HEK293 (cell line): ENCODE measurements around the gene HDDC2.
A peak's percentile ranks its signal among the peaks of the same experiment; 100 is the strongest.

Experiments
- GLIS2 ChIP-seq: fragments of 450-650 bp; formaldehyde crosslinking; IDR thresholded peaks from 2 replicates; pipeline ENCODE4 v1.5.1; 2016; ENCODE audit warnings: missing biosample characterization, missing genetic modification characterization
- HOXA7 ChIP-seq: sonication (generic); formaldehyde crosslinking; IDR thresholded peaks from 2 replicates; pipeline ENCODE4 v1.8.1; 2022; ENCODE audit warnings: missing genetic modification reagents, borderline replicate concordance
- HOXD13 ChIP-seq: sonication (generic); formaldehyde crosslinking; IDR thresholded peaks from 2 replicates; pipeline ENCODE4 v1.8.0; 2022; ENCODE audit warnings: missing genetic modification reagents, borderline replicate concordance
- IKZF3 ChIP-seq: fragments of 450-650 bp; IDR thresholded peaks from 2 replicates; pipeline ENCODE4 v1.5.0; 2018; ENCODE audit warnings: missing biosample characterization, mild to moderate bottlenecking, missing genetic modification characterization, moderate library complexity
- KLF8 ChIP-seq: fragments of 450-650 bp; formaldehyde crosslinking; IDR thresholded peaks from 2 replicates; pipeline ENCODE4 v1.5.1; 2016; ENCODE audit warnings: missing biosample characterization, missing genetic modification characterization
- SALL2 ChIP-seq: fragments of 450-650 bp; formaldehyde crosslinking; IDR thresholded peaks from 2 replicates; pipeline ENCODE4 v1.5.0; 2017; ENCODE audit warnings: missing biosample characterization, mild to moderate bottlenecking, missing genetic modification characterization, borderline replicate concordance
- YY2 ChIP-seq: fragments of 450-650 bp; formaldehyde crosslinking; IDR thresholded peaks from 2 replicates; pipeline ENCODE4 v1.5.1; 2016; ENCODE audit warnings: missing biosample characterization, missing genetic modification characterization
- ZBTB17 ChIP-seq: fragments of 450-650 bp; formaldehyde crosslinking; IDR thresholded peaks from 2 replicates; pipeline ENCODE4 v1.5.1; 2016; ENCODE audit warnings: missing biosample characterization, missing genetic modification characterization
- ZIC2 ChIP-seq: fragments of 450-650 bp; formaldehyde crosslinking; IDR thresholded peaks from 2 replicates; pipeline ENCODE4 v1.5.1; 2016; ENCODE audit warnings: missing biosample characterization, missing genetic modification characterization
- ZNF10 ChIP-seq: fragments of 450-650 bp; formaldehyde crosslinking; IDR thresholded peaks from 2 replicates; pipeline ENCODE4 v1.5.1; 2017; ENCODE audit warnings: missing biosample characterization, missing genetic modification characterization
- ZNF112 ChIP-seq: fragments of 450-650 bp; formaldehyde crosslinking; IDR thresholded peaks from 2 replicates; pipeline ENCODE4 v1.5.0; 2017; ENCODE audit warnings: missing biosample characterization, missing genetic modification characterization
- ZNF114 ChIP-seq: fragments of 450-650 bp; formaldehyde crosslinking; IDR thresholded peaks from 2 replicates; pipeline ENCODE4 v1.5.0; 2017; ENCODE audit warnings: missing biosample characterization, missing genetic modification characterization
- ZNF140 ChIP-seq: fragments of 450-650 bp; formaldehyde crosslinking; IDR thresholded peaks from 2 replicates; pipeline ENCODE4 v1.5.1; 2016; ENCODE audit warnings: missing biosample characterization, missing genetic modification characterization
- ZNF146 ChIP-seq: fragments of 450-650 bp; formaldehyde crosslinking; IDR thresholded peaks from 2 replicates; pipeline ENCODE4 v1.5.1; 2016; ENCODE audit warnings: missing biosample characterization, missing genetic modification characterization
- ZNF155 ChIP-seq: fragments of 450-650 bp; formaldehyde crosslinking; IDR thresholded peaks from 2 replicates; pipeline ENCODE4 v1.5.1; 2016; ENCODE audit warnings: missing biosample characterization, missing genetic modification characterization
- ZNF175 ChIP-seq: fragments of 450-650 bp; formaldehyde crosslinking; IDR thresholded peaks from 2 replicates; pipeline ENCODE4 v1.5.1; 2016; ENCODE audit warnings: missing biosample characterization, missing genetic modification characterization
- ZNF239 ChIP-seq: fragments of 450-650 bp; formaldehyde crosslinking; IDR thresholded peaks from 2 replicates; pipeline ENCODE4 v1.5.1; 2016; ENCODE audit warnings: missing biosample characterization, missing genetic modification characterization
- ZNF266 ChIP-seq: fragments of 450-650 bp; formaldehyde crosslinking; IDR thresholded peaks from 2 replicates; pipeline ENCODE4 v1.5.1; 2016; ENCODE audit warnings: missing biosample characterization, missing genetic modification characterization, low read depth
- ZNF274 ChIP-seq, 2 experiments: fragments of 200-500 bp in 1 of 2; fragments of 450-650 bp in 1 of 2; sonication (Bioruptor generic) in 1 of 2; formaldehyde crosslinking in 1 of 2; IDR thresholded peaks; 2 replicates each; pipeline versions ENCODE4 v1.5.1 to v1.6.1; 2014 to 2016; ENCODE audit warnings: borderline replicate concordance in 1 of 2, inconsistent platforms in 1 of 2, low read length in 1 of 2, missing biosample characterization in 1 of 2, missing genetic modification characterization in 1 of 2
- ZNF426 ChIP-seq: fragments of 450-650 bp; formaldehyde crosslinking; IDR thresholded peaks from 2 replicates; pipeline ENCODE4 v1.5.1; 2017; ENCODE audit warnings: missing biosample characterization, missing genetic modification characterization, mild to moderate bottlenecking, inconsistent platforms, moderate library complexity
- ZNF529 ChIP-seq: fragments of 450-650 bp; formaldehyde crosslinking; IDR thresholded peaks from 2 replicates; pipeline ENCODE4 v1.5.1; 2017; ENCODE audit warnings: missing genetic modification characterization, missing biosample characterization; ENCODE audit not compliant: insufficient replicate concordance
- ZNF549 ChIP-seq: fragments of 450-650 bp; IDR thresholded peaks from 2 replicates; pipeline ENCODE4 v1.5.1; 2018; ENCODE audit warnings: missing biosample characterization, missing genetic modification characterization, mild to moderate bottlenecking, inconsistent platforms, moderate library complexity
- ZNF561 ChIP-seq: fragments of 450-650 bp; IDR thresholded peaks from 2 replicates; pipeline ENCODE4 v1.5.1; 2018; ENCODE audit warnings: missing biosample characterization, missing genetic modification characterization, borderline replicate concordance
- ZNF571 ChIP-seq: fragments of 450-650 bp; formaldehyde crosslinking; IDR thresholded peaks from 2 replicates; pipeline ENCODE4 v1.5.0; 2017; ENCODE audit warnings: missing biosample characterization, missing genetic modification characterization
- ZNF621 ChIP-seq: fragments of 450-650 bp; formaldehyde crosslinking; IDR thresholded peaks from 2 replicates; pipeline ENCODE4 v1.5.1; 2017; ENCODE audit warnings: missing biosample characterization, missing genetic modification characterization
- ZNF658 ChIP-seq: fragments of 450-650 bp; formaldehyde crosslinking; IDR thresholded peaks from 2 replicates; pipeline ENCODE4; 2016; ENCODE audit warnings: missing biosample characterization, missing genetic modification characterization
- ZNF701 ChIP-seq: fragments of 450-650 bp; formaldehyde crosslinking; IDR thresholded peaks from 2 replicates; pipeline ENCODE4 v1.5.1; 2016; ENCODE audit warnings: missing biosample characterization, missing genetic modification characterization
- TF ChIP-seq, protein P1 (sequence below): fragments of 450-650 bp; formaldehyde crosslinking; IDR thresholded peaks from 2 replicates; pipeline ENCODE4 v1.5.1; 2016; ENCODE audit warnings: missing biosample characterization, missing genetic modification characterization
- TF ChIP-seq, protein P2 (sequence below): fragments of 450-650 bp; formaldehyde crosslinking; IDR thresholded peaks from 2 replicates; pipeline ENCODE4 v1.5.1; 2016; ENCODE audit warnings: missing biosample characterization, missing genetic modification characterization
- TF ChIP-seq, protein P3 (sequence below): fragments of 450-650 bp; formaldehyde crosslinking; IDR thresholded peaks from 2 replicates; pipeline ENCODE4 v1.5.1; 2017; ENCODE audit warnings: missing biosample characterization, missing genetic modification characterization
- TF ChIP-seq, protein P4 (sequence below): fragments of 450-650 bp; formaldehyde crosslinking; IDR thresholded peaks from 2 replicates; pipeline ENCODE4 v1.5.1; 2016; ENCODE audit warnings: missing biosample characterization, missing genetic modification characterization
- TF ChIP-seq, protein P5 (sequence below): fragments of 450-650 bp; formaldehyde crosslinking; IDR thresholded peaks from 2 replicates; pipeline ENCODE4 v1.5.1; 2017; ENCODE audit warnings: missing biosample characterization, missing genetic modification characterization

Gene HDDC2

DNA sequence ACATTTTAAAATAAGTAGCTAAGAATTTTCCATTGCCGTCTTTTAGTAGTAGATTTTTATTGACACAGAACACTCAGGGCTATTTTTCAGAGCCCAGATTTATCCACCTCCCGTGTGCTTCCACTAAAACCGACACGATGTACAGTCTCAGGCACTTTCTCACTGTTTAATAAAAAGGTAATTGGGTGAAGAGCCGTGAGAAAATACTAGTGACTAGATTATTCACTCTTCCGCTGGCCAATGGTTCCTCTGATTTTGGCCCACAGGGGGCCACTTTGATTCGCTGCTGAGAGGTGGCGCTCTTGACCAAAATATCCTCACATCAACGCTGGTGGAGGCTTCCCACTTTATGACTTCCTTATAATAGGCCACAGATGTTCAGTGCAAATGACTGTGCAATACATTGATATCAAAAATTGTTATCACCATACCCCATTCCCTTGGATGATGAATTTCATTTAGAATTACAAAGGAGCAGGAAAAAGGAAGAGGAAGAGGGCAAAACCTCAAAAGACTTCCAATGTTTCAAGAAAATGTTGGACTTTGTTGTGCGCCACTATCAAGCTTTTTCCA, 12.3 kb upstream of the HDDC2 start (continued):
- TF ChIP-seq ZNF146 (tag by site-specific recombination): 0 out of 2 replicates have a peak, but pooled peaks have one; percentile 15
- no peak for TF ChIP-seq ZNF426 (tag by site-specific recombination)
- TF ChIP-seq, protein P1, sequence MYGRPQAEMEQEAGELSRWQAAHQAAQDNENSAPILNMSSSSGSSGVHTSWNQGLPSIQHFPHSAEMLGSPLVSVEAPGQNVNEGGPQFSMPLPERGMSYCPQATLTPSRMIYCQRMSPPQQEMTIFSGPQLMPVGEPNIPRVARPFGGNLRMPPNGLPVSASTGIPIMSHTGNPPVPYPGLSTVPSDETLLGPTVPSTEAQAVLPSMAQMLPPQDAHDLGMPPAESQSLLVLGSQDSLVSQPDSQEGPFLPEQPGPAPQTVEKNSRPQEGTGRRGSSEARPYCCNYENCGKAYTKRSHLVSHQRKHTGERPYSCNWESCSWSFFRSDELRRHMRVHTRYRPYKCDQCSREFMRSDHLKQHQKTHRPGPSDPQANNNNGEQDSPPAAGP: no peak
- no peak for TF ChIP-seq HOXD13
- no peak for TF ChIP-seq YY2 (tag by site-specific recombination)
- peak; percentile 35; the same call in 1 of the 2 replicates for TF ChIP-seq IKZF3 (tag by site-specific recombination)
- no peak for TF ChIP-seq ZNF561 (tag by site-specific recombination)
- no peak for TF ChIP-seq HOXA7
- TF ChIP-seq KLF8 (tag by site-specific recombination): no peak
- TF ChIP-seq, protein P2, sequence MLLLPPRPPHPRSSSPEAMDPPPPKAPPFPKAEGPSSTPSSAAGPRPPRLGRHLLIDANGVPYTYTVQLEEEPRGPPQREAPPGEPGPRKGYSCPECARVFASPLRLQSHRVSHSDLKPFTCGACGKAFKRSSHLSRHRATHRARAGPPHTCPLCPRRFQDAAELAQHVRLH (tag by site-specific recombination): no peak
- TF ChIP-seq ZNF114 (tag by site-specific recombination): no peak
- TF ChIP-seq ZNF658: no peak
- 0 out of 2 replicates have a peak, but pooled peaks have one; percentile 15 for TF ChIP-seq ZNF10 (tag by site-specific recombination)
- TF ChIP-seq ZNF621: no peak
- TF ChIP-seq, protein P3, sequence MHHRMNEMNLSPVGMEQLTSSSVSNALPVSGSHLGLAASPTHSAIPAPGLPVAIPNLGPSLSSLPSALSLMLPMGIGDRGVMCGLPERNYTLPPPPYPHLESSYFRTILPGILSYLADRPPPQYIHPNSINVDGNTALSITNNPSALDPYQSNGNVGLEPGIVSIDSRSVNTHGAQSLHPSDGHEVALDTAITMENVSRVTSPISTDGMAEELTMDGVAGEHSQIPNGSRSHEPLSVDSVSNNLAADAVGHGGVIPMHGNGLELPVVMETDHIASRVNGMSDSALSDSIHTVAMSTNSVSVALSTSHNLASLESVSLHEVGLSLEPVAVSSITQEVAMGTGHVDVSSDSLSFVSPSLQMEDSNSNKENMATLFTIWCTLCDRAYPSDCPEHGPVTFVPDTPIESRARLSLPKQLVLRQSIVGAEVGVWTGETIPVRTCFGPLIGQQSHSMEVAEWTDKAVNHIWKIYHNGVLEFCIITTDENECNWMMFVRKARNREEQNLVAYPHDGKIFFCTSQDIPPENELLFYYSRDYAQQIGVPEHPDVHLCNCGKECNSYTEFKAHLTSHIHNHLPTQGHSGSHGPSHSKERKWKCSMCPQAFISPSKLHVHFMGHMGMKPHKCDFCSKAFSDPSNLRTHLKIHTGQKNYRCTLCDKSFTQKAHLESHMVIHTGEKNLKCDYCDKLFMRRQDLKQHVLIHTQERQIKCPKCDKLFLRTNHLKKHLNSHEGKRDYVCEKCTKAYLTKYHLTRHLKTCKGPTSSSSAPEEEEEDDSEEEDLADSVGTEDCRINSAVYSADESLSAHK (tag by site-specific recombination): no peak
- TF ChIP-seq ZNF274 (IDR thresholded peaks at IDR 0.05; ENCODE audit: low read length): no peak
- no peak for TF ChIP-seq ZNF274 (tag by site-specific recombination; IDR thresholded peaks at IDR 0.05; ENCODE audit: borderline replicate concordance)
- TF ChIP-seq ZNF701 (tag by site-specific recombination): no peak
- no peak for TF ChIP-seq ZIC2
- no peak for TF ChIP-seq ZNF239 (tag by site-specific recombination)
- no peak for TF ChIP-seq ZNF175 (tag by site-specific recombination)
- TF ChIP-seq ZNF155 (tag by site-specific recombination): no peak
- TF ChIP-seq ZNF571: no peak
- TF ChIP-seq ZNF549 (tag by site-specific recombination): no peak
- no peak for TF ChIP-seq ZNF112
- TF ChIP-seq SALL2 (tag by site-specific recombination): no peak
- TF ChIP-seq, protein P4, sequence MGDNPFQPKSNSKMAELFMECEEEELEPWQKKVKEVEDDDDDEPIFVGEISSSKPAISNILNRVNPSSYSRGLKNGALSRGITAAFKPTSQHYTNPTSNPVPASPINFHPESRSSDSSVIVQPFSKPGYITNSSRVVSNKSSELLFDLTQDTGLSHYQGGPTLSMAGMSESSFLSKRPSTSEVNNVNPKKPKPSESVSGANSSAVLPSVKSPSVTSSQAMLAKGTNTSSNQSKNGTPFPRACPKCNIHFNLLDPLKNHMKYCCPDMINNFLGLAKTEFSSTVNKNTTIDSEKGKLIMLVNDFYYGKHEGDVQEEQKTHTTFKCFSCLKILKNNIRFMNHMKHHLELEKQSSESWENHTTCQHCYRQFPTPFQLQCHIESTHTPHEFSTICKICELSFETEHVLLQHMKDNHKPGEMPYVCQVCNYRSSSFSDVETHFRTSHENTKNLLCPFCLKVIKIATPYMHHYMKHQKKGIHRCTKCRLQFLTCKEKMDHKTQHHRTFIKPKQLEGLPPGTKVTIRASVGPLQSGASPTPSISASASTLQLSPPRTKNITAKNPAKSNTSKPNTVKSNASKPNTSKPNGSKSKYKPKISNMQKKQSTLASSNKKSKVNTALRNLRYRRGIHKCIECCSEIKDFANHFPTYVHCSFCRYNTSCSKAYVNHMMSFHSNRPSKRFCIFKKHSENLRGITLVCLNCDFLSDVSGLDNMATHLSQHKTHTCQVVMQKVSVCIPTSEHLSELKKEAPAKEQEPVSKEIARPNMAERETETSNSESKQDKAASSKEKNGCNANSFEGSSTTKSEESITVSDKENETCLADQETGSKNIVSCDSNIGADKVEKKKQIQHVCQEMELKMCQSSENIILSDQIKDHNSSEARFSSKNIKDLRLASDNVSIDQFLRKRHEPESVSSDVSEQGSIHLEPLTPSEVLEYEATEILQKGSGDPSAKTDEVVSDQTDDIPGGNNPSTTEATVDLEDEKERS (tag by site-specific recombination): no peak
- no peak for TF ChIP-seq ZNF140
- TF ChIP-seq, protein P5, sequence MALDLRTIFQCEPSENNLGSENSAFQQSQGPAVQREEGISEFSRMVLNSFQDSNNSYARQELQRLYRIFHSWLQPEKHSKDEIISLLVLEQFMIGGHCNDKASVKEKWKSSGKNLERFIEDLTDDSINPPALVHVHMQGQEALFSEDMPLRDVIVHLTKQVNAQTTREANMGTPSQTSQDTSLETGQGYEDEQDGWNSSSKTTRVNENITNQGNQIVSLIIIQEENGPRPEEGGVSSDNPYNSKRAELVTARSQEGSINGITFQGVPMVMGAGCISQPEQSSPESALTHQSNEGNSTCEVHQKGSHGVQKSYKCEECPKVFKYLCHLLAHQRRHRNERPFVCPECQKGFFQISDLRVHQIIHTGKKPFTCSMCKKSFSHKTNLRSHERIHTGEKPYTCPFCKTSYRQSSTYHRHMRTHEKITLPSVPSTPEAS (tag by site-specific recombination): no peak
- TF ChIP-seq ZNF266: no peak
- no peak for TF ChIP-seq ZNF529 (tag by site-specific recombination)
- TF ChIP-seq GLIS2 (tag by site-specific recombination): no peak
- no peak for TF ChIP-seq ZBTB17 (tag by site-specific recombination)
